Jurkat, Clone E6-1 (cell line): Measurements from ENCODE around the gene GPR183. TPM values are rescaled to one million over a fixed set of nuclear protein-coding genes. Genes with fewer than 3 reads are reported as not detected.
A peak's percentile ranks its signal among the peaks of the same experiment; 100 is the strongest.

Experiments
- DNase-seq: peaks from one replicate; pipeline ENCODE4 v3.0.0-alpha.2; 2011; ENCODE audit warnings: low read depth, low spot score
- H3K4me3 ChIP-seq: 2 replicates; pipeline ENCODE4 v1.5.1; 2011; ENCODE audit warnings: mild to moderate bottlenecking, low read length, control low read depth, moderate library complexity
- polyA plus RNA-seq: library from polyadenylated mRNA; unstranded; fragments of >200 nt; gene quantifications from one replicate; pipeline ENCODE4 v1.2.1, GENCODE V29; 2012; ENCODE audit warnings: missing spikeins; ENCODE audit not compliant: insufficient read length, insufficient read depth

Gene GPR183
- polyA plus RNA-seq, result not detected

GRCh38 chr13:99307247-99307646 lies at the start of gene GPR183:
TSS of gene GPR183 (minus strand) at chr13:99307399. CDS start at chr13:99296145, 11,254 bp downstream.
- no peak within 1 kb of the TSS for H3K4me3 ChIP-seq
- no peak for DNase-seq

GRCh38 chr13:99356262-99357091 lies 49.3 kb upstream of the GPR183 start:
- no peak overlapping the region for H3K4me3 ChIP-seq
- peak; percentile 34 for DNase-seq

- H3K4me3 ChIP-seq, result no peak overlapping the region
- no peak for DNase-seq
Measured at GRCh38 chr13:99356012-99356261, 48.7 kb upstream of the GPR183 start.

GRCh38 chr13:99355267-99356011 lies 48.2 kb upstream of the GPR183 start:
- DNase-seq, result no peak
- no peak overlapping the region for H3K4me3 ChIP-seq

- DNase-seq, result no peak
- H3K4me3 ChIP-seq, result no peak overlapping the region
Measured at GRCh38 chr13:99354371-99354951, 47.3 kb upstream of the GPR183 start.

- H3K4me3 ChIP-seq, result no peak overlapping the region
- DNase-seq, result no peak
Measured at GRCh38 chr13:99353836-99354235, 46.6 kb upstream of the GPR183 start.

GRCh38 chr13:99353246-99353600 lies 46.0 kb upstream of the GPR183 start:
- no peak for DNase-seq
- no peak overlapping the region for H3K4me3 ChIP-seq

GRCh38 chr13:99352351-99353245 lies 45.4 kb upstream of the GPR183 start:
- H3K4me3 ChIP-seq, result no peak overlapping the region

GRCh38 chr13:99351772-99352171 lies 44.6 kb upstream of the GPR183 start:
- H3K4me3 ChIP-seq, result no peak overlapping the region
- DNase-seq, result no peak

More at GRCh38 chr13:99352351-99353245, 45.4 kb upstream of the GPR183 start:
- no peak for DNase-seq

GRCh38 chr13:99350191-99350590 lies 43.0 kb upstream of the GPR183 start:
- no peak for DNase-seq
- no peak overlapping the region for H3K4me3 ChIP-seq

GRCh38 chr13:99347911-99348451 lies 40.8 kb upstream of the GPR183 start:
- DNase-seq, result no peak
- H3K4me3 ChIP-seq, result no peak overlapping the region

- no peak overlapping the region for H3K4me3 ChIP-seq
- DNase-seq, result no peak
Measured at GRCh38 chr13:99347335-99347878, 40.2 kb upstream of the GPR183 start.

GRCh38 chr13:99346335-99347042 lies 39.3 kb upstream of the GPR183 start:
- no peak overlapping the region for H3K4me3 ChIP-seq
- no peak for DNase-seq

- no peak overlapping the region for H3K4me3 ChIP-seq
- no peak for DNase-seq
Measured at GRCh38 chr13:99345345-99345744, 38.1 kb upstream of the GPR183 start.

- H3K4me3 ChIP-seq, result no peak overlapping the region
- no peak for DNase-seq
Measured at GRCh38 chr13:99344610-99345208, 37.5 kb upstream of the GPR183 start.

GRCh38 chr13:99342723-99343315 lies 35.6 kb upstream of the GPR183 start:
- no peak overlapping the region for H3K4me3 ChIP-seq
- DNase-seq, result no peak

GRCh38 chr13:99341969-99342722 lies 34.9 kb upstream of the GPR183 start:
- H3K4me3 ChIP-seq, result no peak overlapping the region
- DNase-seq, result no peak
